Subcutaneous abdominal adipose tissue (tissue), 5 donors: Measurements from ENCODE around the gene ANKS1B.
"Not testable (repeated sequence)": the region's sequence is repeated elsewhere in the genome, so short reads cannot be mapped to it uniquely, and the experiment has no call there.

ENCODE experiments used
- H3K27ac ChIP-seq: one replicate; pipeline ENCODE4 v1.7.0; 2013; ENCODE audit warnings: low read depth, mild to moderate bottlenecking, inconsistent platforms, low read length, moderate library complexity
- H3K27me3 ChIP-seq, 5 donors: one replicate each; pipeline ENCODE4 v1.7.0; 2013; ENCODE audit warnings: low read length in 5 of 5, inconsistent platforms in 1 of 5; ENCODE audit not compliant: control insufficient read depth in 5 of 5, insufficient read depth in 4 of 5
- H3K36me3 ChIP-seq, 5 donors: one replicate each; pipeline ENCODE4 v1.7.0; 2013; ENCODE audit warnings: low read length in 5 of 5; ENCODE audit not compliant: control insufficient read depth in 5 of 5, insufficient read depth in 5 of 5
- H3K4me1 ChIP-seq, 5 donors: one replicate each; pipeline ENCODE4 v1.7.0; 2013; ENCODE audit warnings: low read length in 5 of 5, mild to moderate bottlenecking in 3 of 5, moderate library complexity in 1 of 5; ENCODE audit not compliant: control insufficient read depth in 5 of 5, insufficient read depth in 5 of 5
- H3K4me3 ChIP-seq, 5 donors: one replicate each; pipeline ENCODE4 v1.7.0; 2013; ENCODE audit warnings: low read length in 5 of 5, low read depth in 1 of 5
- H3K9ac ChIP-seq, 5 donors: one replicate each; pipeline ENCODE4 v1.7.0; 2013; ENCODE audit warnings: low read length in 5 of 5, mild to moderate bottlenecking in 4 of 5, moderate library complexity in 3 of 5
- H3K9me3 ChIP-seq, 5 donors: one replicate each; pipeline ENCODE4 v1.7.0; 2013; ENCODE audit warnings: low read length in 5 of 5; ENCODE audit not compliant: control insufficient read depth in 5 of 5
- donor health status: healthy.
- donor health status: healthy.
- donor health status: healthy.
- donor health status: healthy.
- donor health status: healthy.

Gene ANKS1B

GRCh38 chr12:99624591-99624990, 360.1 kb downstream of the ANKS1B start:
- H3K4me3 ChIP-seq, H3K36me3 ChIP-seq, H3K27ac ChIP-seq, H3K27me3 ChIP-seq, H3K9ac ChIP-seq, H3K4me1 ChIP-seq, H3K9me3 ChIP-seq: not testable (repeated sequence)

DNA sequence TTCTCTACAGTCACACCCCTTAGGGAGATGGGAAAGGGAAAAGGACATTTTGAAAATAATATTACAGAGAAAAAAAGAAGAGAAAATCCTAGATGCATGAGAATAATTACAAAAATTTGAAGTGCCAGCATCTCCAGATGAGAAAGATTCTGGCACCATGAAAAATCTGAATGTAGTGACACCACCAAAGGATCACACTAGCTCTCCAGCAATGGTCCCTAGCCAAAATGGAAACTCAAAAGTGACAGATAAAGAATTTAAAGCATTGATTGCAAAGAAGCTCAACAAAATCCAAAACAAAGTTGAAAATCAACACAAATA, 364.6 kb downstream of the ANKS1B start:
- Histone ChIP-seq H3K9me3 (peaks cover 0 to 13% (median 9%) of the 10 kb centered on the region in 5 donors), H3K27ac (no peak overlapping the region), H3K9ac (no peak overlapping the region), H3K27me3 (no peaks in the 10 kb centered on the region), H3K4me3 (no peak overlapping the region), H3K36me3 (no peaks in the 10 kb centered on the region), H3K4me1 (no peaks in the 10 kb centered on the region)

DNA sequence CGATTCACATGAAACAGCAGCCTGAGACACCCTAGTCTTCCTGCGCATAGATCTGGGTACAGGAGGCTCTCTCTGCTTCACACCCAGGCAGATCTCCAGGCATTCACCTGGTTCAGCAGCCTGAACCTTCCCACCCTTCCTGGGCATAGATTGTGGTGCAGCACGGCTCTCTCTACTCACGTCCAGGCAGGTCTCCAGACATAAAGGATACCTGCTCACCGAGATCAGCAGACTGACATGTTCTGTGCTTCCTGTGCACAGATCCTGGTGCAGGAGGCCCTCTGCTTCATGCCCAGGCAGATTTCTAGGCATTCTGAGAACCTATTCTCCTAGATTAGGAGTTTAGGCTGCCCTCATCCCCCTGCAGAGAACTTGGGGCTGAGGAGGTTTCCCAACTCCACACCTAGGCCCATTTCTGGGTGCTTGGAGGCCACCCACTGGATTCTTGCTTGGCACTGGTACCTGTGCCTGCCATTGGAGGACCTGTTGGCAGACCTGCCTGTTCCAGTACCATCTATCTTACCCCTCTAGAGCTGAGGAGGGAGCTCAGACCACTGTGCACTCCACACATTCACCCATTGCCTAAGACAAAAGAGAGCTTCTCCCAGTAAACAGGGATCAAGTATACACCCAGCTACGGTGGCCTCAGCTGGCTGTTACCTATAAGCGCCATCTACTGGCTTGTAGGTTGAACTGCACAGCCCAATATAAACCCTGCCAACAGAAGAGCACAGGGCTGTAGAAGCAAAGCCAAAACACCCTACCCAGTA, 365.2 kb downstream of the ANKS1B start:
- Histone ChIP-seq H3K36me3 (no peaks in the 10 kb centered on the region), H3K4me1 (no peaks in the 10 kb centered on the region), H3K27ac (no peak overlapping the region), H3K9ac (no peak overlapping the region), H3K27me3 (no peaks in the 10 kb centered on the region), H3K9me3 (peaks cover 0 to 13% (median 9%) of the 10 kb centered on the region in 5 donors), H3K4me3 (peak overlapping the region in 1 of 5 donors; percentile 5)

DNA sequence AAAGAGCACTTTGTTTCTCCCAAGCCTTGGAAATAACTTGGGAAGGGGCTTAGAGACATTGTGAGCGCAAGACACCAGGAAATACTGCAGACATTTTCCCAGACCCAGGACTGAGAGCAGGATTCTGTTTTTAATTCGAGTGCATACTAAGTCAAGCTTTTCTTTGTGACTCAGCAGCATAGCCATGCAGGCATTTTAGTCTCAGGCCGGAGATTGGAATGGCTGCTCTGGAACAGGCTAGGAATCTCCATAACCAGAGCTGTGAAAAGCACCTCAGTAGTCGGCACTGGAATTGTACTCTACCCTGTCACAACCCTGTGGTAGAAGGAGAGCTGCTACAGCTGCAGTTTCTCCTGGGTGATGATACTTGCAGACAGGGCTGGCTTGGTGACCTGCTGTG, 366.1 kb downstream of the ANKS1B start:
- no peak overlapping the region for H3K27ac ChIP-seq
- H3K9me3 ChIP-seq: peaks cover 0 to 13% (median 9%) of the 10 kb centered on the region in 5 donors

GRCh38 chr12:99611599-99611998, 373.1 kb downstream of the ANKS1B start:
- H3K27me3 ChIP-seq: no peaks in the 10 kb centered on the region
- no peaks in the 10 kb centered on the region for H3K36me3 ChIP-seq
- H3K9ac ChIP-seq: no peak overlapping the region
- H3K9me3 ChIP-seq: no peaks in the 10 kb centered on the region
- H3K27ac ChIP-seq: no peak overlapping the region
- H3K4me1 ChIP-seq: no peaks in the 10 kb centered on the region
- H3K4me3 ChIP-seq: no peak overlapping the region

More for the DNA sequence above, 366.1 kb downstream of the ANKS1B start:
- no peak overlapping the region for H3K4me3 ChIP-seq
- H3K9ac ChIP-seq: no peak overlapping the region
- H3K27me3 ChIP-seq: no peaks in the 10 kb centered on the region
- H3K36me3 ChIP-seq: no peaks in the 10 kb centered on the region
- no peaks in the 10 kb centered on the region for H3K4me1 ChIP-seq

GRCh38 chr12:99611117-99611516, 373.6 kb downstream of the ANKS1B start:
- no peak overlapping the region for H3K27ac ChIP-seq
- no peak overlapping the region for H3K4me3 ChIP-seq

DNA sequence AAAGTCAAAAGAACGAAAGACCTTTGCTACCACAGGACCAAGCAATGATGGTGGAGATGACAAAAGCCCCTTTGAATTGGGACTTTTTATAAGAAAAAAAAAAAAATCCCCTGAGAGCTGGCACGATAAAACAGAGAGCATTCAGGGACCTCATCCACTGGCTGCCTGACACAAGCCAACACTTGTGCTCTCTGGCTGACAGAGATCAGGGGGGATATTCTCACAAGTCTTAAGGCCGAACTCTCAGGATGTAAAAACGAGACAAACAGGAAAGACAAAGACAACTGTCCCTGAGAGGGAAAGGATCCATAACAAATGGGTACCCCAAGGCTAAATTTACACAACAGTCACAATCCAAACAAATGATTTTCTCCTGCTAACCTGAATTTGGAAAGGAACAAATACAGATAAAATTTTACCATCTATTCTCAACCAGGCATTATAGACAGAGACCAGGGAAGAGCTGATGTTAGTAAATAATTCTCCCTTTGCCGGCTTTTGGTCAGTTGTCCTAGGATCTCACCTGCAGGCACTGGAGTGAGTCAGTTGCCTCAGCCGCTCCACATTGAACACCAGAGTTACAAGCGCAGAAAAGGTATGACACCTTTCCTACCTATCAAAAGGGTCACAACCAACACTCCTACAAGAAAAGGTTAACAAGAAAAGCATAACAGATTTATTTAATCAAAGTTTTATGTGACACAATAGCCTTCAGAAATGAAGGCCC, 375.1 kb downstream of the ANKS1B start:
- Histone ChIP-seq H3K9me3 (no peaks in the 10 kb centered on the region), H3K36me3 (no peaks in the 10 kb centered on the region), H3K4me1 (no peaks in the 10 kb centered on the region), H3K27me3 (no peaks in the 10 kb centered on the region), H3K9ac (no peak overlapping the region), H3K27ac (no peak overlapping the region), H3K4me3 (no peak overlapping the region)

More at GRCh38 chr12:99611117-99611516, 373.6 kb downstream of the ANKS1B start:
- Histone ChIP-seq H3K9me3 (no peaks in the 10 kb centered on the region), H3K4me1 (no peaks in the 10 kb centered on the region), H3K27me3 (no peaks in the 10 kb centered on the region), H3K9ac (no peak overlapping the region), H3K36me3 (no peaks in the 10 kb centered on the region)

DNA sequence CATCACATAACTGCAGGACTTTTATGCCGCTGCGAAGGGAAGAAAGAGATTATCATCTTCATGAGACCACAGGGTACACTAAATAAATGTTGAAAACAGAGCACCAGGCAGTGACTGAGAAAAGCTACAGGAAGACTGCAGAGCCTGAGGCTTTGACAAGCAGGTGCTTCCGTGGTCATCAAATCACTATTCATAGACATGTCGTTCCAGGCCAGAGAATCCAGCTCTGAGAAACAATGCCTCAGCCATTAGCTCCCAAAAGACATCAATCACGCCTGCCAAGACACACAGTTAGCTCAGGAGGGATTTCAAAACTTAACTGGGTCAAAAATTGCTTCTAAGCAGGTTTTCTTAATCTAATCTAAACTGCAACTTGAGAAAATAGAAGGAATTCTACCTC, 384.3 kb downstream of the ANKS1B start:
- Histone ChIP-seq H3K4me1 (no peaks in the 10 kb centered on the region), H3K27ac (no peak overlapping the region), H3K4me3 (no peak overlapping the region), H3K36me3 (no peaks in the 10 kb centered on the region), H3K9ac (no peak overlapping the region), H3K27me3 (no peaks in the 10 kb centered on the region), H3K9me3 (no peaks in the 10 kb centered on the region)

- H3K9me3 ChIP-seq: no peaks in the 10 kb centered on the region
- no peaks in the 10 kb centered on the region for H3K36me3 ChIP-seq
- no peak overlapping the region for H3K9ac ChIP-seq
- no peak overlapping the region for H3K4me3 ChIP-seq
- no peaks in the 10 kb centered on the region for H3K27me3 ChIP-seq
- no peaks in the 10 kb centered on the region for H3K4me1 ChIP-seq
- H3K27ac ChIP-seq: no peak overlapping the region
These were observed 386.0 kb downstream of the ANKS1B start for GRCh38 chr12:99598785-99599184.

GRCh38 chr12:99596762-99597161, 388.0 kb downstream of the ANKS1B start:
- no peaks in the 10 kb centered on the region for H3K27me3 ChIP-seq
- H3K4me1 ChIP-seq: no peaks in the 10 kb centered on the region
- H3K36me3 ChIP-seq: no peaks in the 10 kb centered on the region
- H3K27ac ChIP-seq: no peak overlapping the region
- no peak overlapping the region for H3K9ac ChIP-seq
- H3K9me3 ChIP-seq: no peaks in the 10 kb centered on the region
- no peak overlapping the region for H3K4me3 ChIP-seq
